IMR-90 (cell line): Measurements from ENCODE around the gene INO80B. TPM values are rescaled to one million over a fixed set of nuclear protein-coding genes. Genes with fewer than 3 reads are reported as not detected.

Source experiments
- ATAC-seq: fragments of 200-7000 bp; cut with Tn5 transposase; 2 replicates; pipeline ENCODE4 v1.9.1; 2020; ENCODE audit warnings: low read depth, mild to moderate bottlenecking, moderate library complexity
- BruUV-seq: library from RNA; stranded (reverse); fragments of 400-500 nt; replicated peaks from 2 replicates; lab custom pipeline; 2021; lab: Mats Ljungman, UMichigan
- CTCF ChIA-PET: fragments of 300-600 bp; formaldehyde crosslinking; extraction: SDS; loops from one replicate; lab custom pipeline; 2021; ENCODE audit warnings: antibody characterized with exemption; lab: Yijun Ruan, JAX
- POLR2A ChIA-PET: fragments of 300-600 bp; sonication (Branson Sonifier 250); formaldehyde crosslinking; loops from one replicate; lab custom pipeline; 2022; ENCODE audit warnings: antibody characterized with exemption; ENCODE audit not compliant: unreplicated experiment; lab: Charles Lee
- DNase-seq: peaks from one replicate; pipeline ENCODE4 v3.0.0; 2013
- H2AFZ ChIP-seq: replicated peaks from 2 replicates; pipeline ENCODE3; 2013; ENCODE audit warnings: low read length, mild to moderate bottlenecking; ENCODE audit not compliant: poor library complexity
- H2AK5ac ChIP-seq: 2 replicates; pipeline ENCODE4 v1.6.1; 2013; ENCODE audit warnings: low read depth, low read length, inconsistent platforms
- H2AK9ac ChIP-seq: replicated peaks from 2 replicates; pipeline ENCODE3; 2013; ENCODE audit warnings: mild to moderate bottlenecking, low read depth, low read length, moderate library complexity; ENCODE audit not compliant: poor library complexity
- H2BK120ac ChIP-seq: 2 replicates; pipeline ENCODE4 v1.6.1; 2013; ENCODE audit warnings: low read depth, low read length, inconsistent platforms
- H2BK15ac ChIP-seq: 3 replicates; pipeline ENCODE4 v1.6.1; 2013; ENCODE audit warnings: low read depth, low read length, inconsistent platforms
- H2BK20ac ChIP-seq: 2 replicates; pipeline ENCODE4 v1.6.1; 2013; ENCODE audit warnings: low read depth, mild to moderate bottlenecking, inconsistent platforms, low read length, moderate library complexity
- H2BK5ac ChIP-seq: 2 replicates; pipeline ENCODE4 v1.6.1; 2013; ENCODE audit warnings: mild to moderate bottlenecking, low read depth, low read length, inconsistent platforms; ENCODE audit not compliant: poor library complexity, severe bottlenecking
- H3K14ac ChIP-seq: replicated peaks from 2 replicates; pipeline ENCODE4 v1.6.1; 2013; ENCODE audit warnings: low read depth, low read length, inconsistent platforms
- H3K18ac ChIP-seq: 2 replicates; pipeline ENCODE4 v1.6.1; 2013; ENCODE audit warnings: low read depth, low read length, control low read depth
- H3K23ac ChIP-seq: 2 replicates; pipeline ENCODE4 v1.6.1; 2013; ENCODE audit warnings: low read depth, low read length, inconsistent platforms
- H3K27ac ChIP-seq: 2 replicates; pipeline ENCODE4 v1.5.1; 2013; ENCODE audit warnings: mild to moderate bottlenecking, control low read depth, low read length; ENCODE audit not compliant: insufficient read depth
- H3K27me3 ChIP-seq: 2 replicates; pipeline ENCODE4 v1.6.1; 2013; ENCODE audit warnings: low read length; ENCODE audit not compliant: control insufficient read depth, insufficient read depth
- H3K36me3 ChIP-seq: 2 replicates; pipeline ENCODE4 v1.6.1; 2013; ENCODE audit warnings: low read length, mixed read lengths; ENCODE audit not compliant: control insufficient read depth, insufficient read depth
- H3K4ac ChIP-seq: 2 replicates; pipeline ENCODE4 v1.6.1; 2013; ENCODE audit warnings: low read depth, low read length, inconsistent platforms
- H3K4me1 ChIP-seq: 2 replicates; pipeline ENCODE4 v1.6.1; 2013; ENCODE audit warnings: low read length, mixed read lengths; ENCODE audit not compliant: control insufficient read depth, insufficient read depth
- H3K4me2 ChIP-seq: 2 replicates; pipeline ENCODE4 v1.6.1; 2013; ENCODE audit warnings: low read depth, mild to moderate bottlenecking, control low read depth, low read length, moderate library complexity
- H3K4me3 ChIP-seq: 2 replicates; pipeline ENCODE4 v1.5.1; 2013; ENCODE audit warnings: low read depth, mild to moderate bottlenecking, control low read depth, low read length, moderate library complexity; ENCODE audit not compliant: insufficient read depth
- H3K56ac ChIP-seq: 2 replicates; pipeline ENCODE4 v1.6.1; 2013; ENCODE audit warnings: low read length, inconsistent platforms; ENCODE audit not compliant: insufficient read depth; ENCODE audit errors: extremely low read depth
- H3K79me1 ChIP-seq, 2 experiments: 2 replicates each; pipeline ENCODE4 v1.6.1; 2013; ENCODE audit warnings: low read length in 2 of 2, inconsistent platforms in 1 of 2, low read depth in 1 of 2
- H3K9ac ChIP-seq: 2 replicates; pipeline ENCODE4 v1.6.1; 2013; ENCODE audit warnings: low read depth, low read length, control low read depth
- H3K9me1 ChIP-seq: 2 replicates; pipeline ENCODE4 v1.6.1; 2013; ENCODE audit warnings: low read length, inconsistent platforms; ENCODE audit not compliant: insufficient read depth
- H3K9me3 ChIP-seq: 2 replicates; pipeline ENCODE4 v1.6.1; 2013; ENCODE audit warnings: low read length; ENCODE audit not compliant: control insufficient read depth, insufficient read depth
- H4K20me1 ChIP-seq: 2 replicates; pipeline ENCODE4 v1.6.1; 2013; ENCODE audit warnings: low read length, inconsistent platforms; ENCODE audit not compliant: insufficient read depth
- H4K5ac ChIP-seq: 2 replicates; pipeline ENCODE4 v1.6.1; 2013; ENCODE audit warnings: mild to moderate bottlenecking, low read depth, low read length, control low read depth
- H4K8ac ChIP-seq, 2 experiments: 2 replicates each; pipeline ENCODE4 v1.6.1; 2013; ENCODE audit warnings: low read depth in 2 of 2, low read length in 2 of 2, control low read depth in 1 of 2, inconsistent platforms in 1 of 2
- H4K91ac ChIP-seq: 2 replicates; pipeline ENCODE4 v1.6.1; 2013; ENCODE audit warnings: low read depth, low read length, inconsistent platforms; ENCODE audit not compliant: insufficient read depth
- BHLHE40 ChIP-seq: fragments of 150-350 bp; IDR thresholded peaks from 2 replicates; pipeline ENCODE4 v1.6.1; 2016; ENCODE audit warnings: mild to moderate bottlenecking, low read depth, low read length
- CHD1 ChIP-seq: IDR thresholded peaks from 2 replicates; pipeline ENCODE4 v1.6.1; 2012; ENCODE audit warnings: low read depth, low read length, improper control_type of control experiment
- FOS ChIP-seq: fragments of 150-350 bp; IDR thresholded peaks from 2 replicates; pipeline ENCODE4 v1.6.1; 2016; ENCODE audit warnings: low read depth, low read length
- POLR2A ChIP-seq: IDR thresholded peaks from 2 replicates; pipeline ENCODE4 v1.6.1; 2012; ENCODE audit warnings: mild to moderate bottlenecking, low read depth, low read length
- RAD21 ChIP-seq: IDR thresholded peaks from 2 replicates; pipeline ENCODE4 v1.6.1; 2012; ENCODE audit warnings: low read length, improper control_type of control experiment
- USF2 ChIP-seq: fragments of 150-350 bp; IDR thresholded peaks from 2 replicates; pipeline ENCODE4 v1.6.1; 2017; ENCODE audit warnings: mild to moderate bottlenecking, antibody characterized with exemption, low read length, low read depth
- WGBS, 2 experiments: methylation state at CpG; one replicate each; pipeline versions ENCODE4 v1.1.5 to v1.1.7; 2013; ENCODE audit warnings: missing lambda C conversion rate in 2 of 2; ENCODE audit not compliant: insufficient read length in 1 of 2; ENCODE audit errors: extremely low coverage in 2 of 2; 5-methylcytosine and 5-hydroxymethylcytosine counted together
- dilution Hi-C: fragments of 300-500 bp; cut with HindIII; formaldehyde crosslinking; loops from one replicate; pipeline ENCODE4 v1.14.3; 2018; ENCODE audit warnings: low sequenced_read_pairs; ENCODE audit not compliant: unreplicated experiment
- in situ Hi-C: fragments of 300-500 bp; cut with MboI; formaldehyde crosslinking; loops from 3 replicates; pipeline ENCODE4 v1.14.3; 2019; ENCODE audit warnings: low sequenced_read_pairs, inconsistent platforms, mixed read lengths
- intact Hi-C: fragments of 100-400 bp; cut with micrococcal nuclease; formaldehyde crosslinking; loops from 2 replicates; pipeline ENCODE4 v1.10.0; 2022
- polyA plus RNA-seq, 3 experiments: library from polyadenylated mRNA; depleted of rRNA; stranded (reverse); fragments of >200 nt; gene quantifications; 2 replicates each; pipeline ENCODE4 v1.2.3, GENCODE V29; 2012; ENCODE audit warnings: low replicate concordance in 1 of 3
- total RNA-seq: library from RNA; depleted of rRNA; stranded (reverse); fragments of >200 nt; gene quantifications from 2 replicates; pipeline ENCODE4 v1.2.3, GENCODE V29; 2012

The INO80B gene
- total and polyA plus RNA-seq, 2 of the 4 experiments (the other 2 are of a cell fraction): 4.5 to 10.5 TPM

- 100% methylated on average over 1 of the region's 8 CpGs; no CpG with 5 or more reads in 1 of the 2 experiments for WGBS, 2 experiments
- no peak for TF ChIP-seq CHD1
- TF ChIP-seq POLR2A: no peak
- no peak for TF ChIP-seq FOS
- no peak for TF ChIP-seq USF2
- TF ChIP-seq BHLHE40: no peak
- TF ChIP-seq RAD21: no peak
- no peak overlapping the region for H3K4me3 ChIP-seq
- no peaks in the 10 kb centered on the region for H3K9me1 ChIP-seq
- no peaks in the 10 kb centered on the region for H3K9me3 ChIP-seq
- H4K5ac ChIP-seq: no peak overlapping the region
- ChIA-PET CTCF (no interaction called here), POLR2A (no interaction called here)
- H2AFZ ChIP-seq: peak overlapping the region; percentile 43
- H2BK20ac ChIP-seq: no peak overlapping the region
- ATAC-seq (peak; percentile 19; the same call in 1 of the 2 replicates), DNase-seq (no peak)
- H3K14ac ChIP-seq: no peak overlapping the region
- no peak overlapping the region for H4K91ac ChIP-seq
- peaks cover 34% of the 10 kb centered on the region for H3K27me3 ChIP-seq
- H3K27ac ChIP-seq: no peak overlapping the region
- H2BK15ac ChIP-seq: no peak overlapping the region
- H3K56ac ChIP-seq: no peak overlapping the region
- in situ Hi-C loops (no loop called here), dilution Hi-C loops (no loop called here), intact Hi-C loops (no loop called here)
- no TSS peak for BruUV-seq
- H3K4me1 ChIP-seq: no peaks in the 10 kb centered on the region
- H2AK9ac ChIP-seq: peak overlapping the region; percentile 55
- H3K23ac ChIP-seq: no peak overlapping the region
- H4K20me1 ChIP-seq: no peaks in the 10 kb centered on the region
- no peak overlapping the region for H4K8ac ChIP-seq
- H3K4ac ChIP-seq: no peak overlapping the region
- H2BK5ac ChIP-seq: no peak overlapping the region
- no peak overlapping the region for H3K18ac ChIP-seq
- no peak overlapping the region for H3K4me2 ChIP-seq
- no peaks in the 10 kb centered on the region for H3K79me1 ChIP-seq
- H3K9ac ChIP-seq: no peak overlapping the region
- H2AK5ac ChIP-seq: no peak overlapping the region
- H2BK120ac ChIP-seq: no peak overlapping the region
- no peaks in the 10 kb centered on the region for H3K36me3 ChIP-seq
Measured at GRCh38 chr2:74413001-74413698, 41.7 kb upstream of the INO80B start.
